GM23338 (cell line): Measurements from ENCODE around the gene MTREX.

Experiments
- POLR2AphosphoS5 ChIP-seq: IDR thresholded peaks from 2 replicates; pipeline ENCODE4 v1.6.1; 2016; ENCODE audit warnings: antibody characterized with exemption, low read depth
- TF ChIP-seq, protein P1 (sequence below), 2 experiments: fragments of 200-600 bp in 1 of 2; sonication (generic) in 1 of 2; conservative IDR thresholded peaks; 2 replicates each; pipeline versions ENCODE4 v1.5.1 to v1.6.1; 2016 to 2017; ENCODE audit warnings: antibody characterized with exemption in 2 of 2, low read depth in 2 of 2, mild to moderate bottlenecking in 2 of 2, moderate library complexity in 1 of 2
- TF ChIP-seq, protein P2 (sequence below): IDR thresholded peaks from one replicate; pipeline ENCODE4 v1.6.1; 2018; ENCODE audit warnings: antibody characterized with exemption; ENCODE audit not compliant: unreplicated experiment

DNA sequence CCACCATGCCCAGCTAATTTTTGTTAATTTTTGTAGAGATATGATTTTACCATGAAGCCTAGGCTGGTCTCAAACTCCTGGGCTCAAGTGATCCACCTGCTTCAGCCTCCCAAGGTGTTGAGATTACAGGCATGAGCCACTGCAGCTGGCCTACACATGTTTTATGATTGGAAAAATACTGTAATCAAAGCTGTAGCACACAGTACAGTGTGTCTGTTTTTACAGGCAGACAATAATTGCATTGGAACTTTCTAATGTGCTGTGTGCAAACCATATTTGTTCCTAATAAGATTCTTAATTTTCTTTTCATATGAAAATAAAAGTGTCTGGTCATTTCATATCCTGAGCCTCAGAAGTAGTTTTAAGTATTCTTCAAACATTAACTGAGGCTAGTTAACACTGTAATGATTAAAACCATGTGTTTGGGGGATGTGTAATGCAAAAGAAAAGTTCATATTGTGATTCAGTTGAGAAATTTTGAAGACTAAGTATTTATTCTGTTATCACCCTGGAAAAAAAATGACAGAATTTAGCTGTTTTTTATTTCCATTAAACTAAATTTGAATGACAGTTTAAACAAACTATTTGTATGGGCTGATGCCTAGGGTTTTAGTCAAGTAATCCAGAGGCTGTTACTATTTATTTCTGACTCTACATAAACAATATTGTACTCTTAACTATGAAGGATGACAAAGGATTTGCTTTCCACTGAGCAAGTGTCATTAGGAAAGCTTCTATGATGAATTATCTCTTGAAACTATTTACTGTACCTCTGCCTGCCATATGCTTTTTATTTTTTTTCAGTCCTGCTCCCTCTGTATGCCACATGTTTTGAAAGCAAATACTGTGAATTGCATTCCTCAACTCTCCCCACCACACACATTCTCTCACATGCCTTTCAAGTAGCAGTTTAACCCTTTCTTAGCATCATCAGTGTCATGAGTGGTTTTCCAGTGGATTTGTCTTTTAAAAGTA lies 111.5 kb downstream of the MTREX start:
- TF ChIP-seq, protein P1, sequence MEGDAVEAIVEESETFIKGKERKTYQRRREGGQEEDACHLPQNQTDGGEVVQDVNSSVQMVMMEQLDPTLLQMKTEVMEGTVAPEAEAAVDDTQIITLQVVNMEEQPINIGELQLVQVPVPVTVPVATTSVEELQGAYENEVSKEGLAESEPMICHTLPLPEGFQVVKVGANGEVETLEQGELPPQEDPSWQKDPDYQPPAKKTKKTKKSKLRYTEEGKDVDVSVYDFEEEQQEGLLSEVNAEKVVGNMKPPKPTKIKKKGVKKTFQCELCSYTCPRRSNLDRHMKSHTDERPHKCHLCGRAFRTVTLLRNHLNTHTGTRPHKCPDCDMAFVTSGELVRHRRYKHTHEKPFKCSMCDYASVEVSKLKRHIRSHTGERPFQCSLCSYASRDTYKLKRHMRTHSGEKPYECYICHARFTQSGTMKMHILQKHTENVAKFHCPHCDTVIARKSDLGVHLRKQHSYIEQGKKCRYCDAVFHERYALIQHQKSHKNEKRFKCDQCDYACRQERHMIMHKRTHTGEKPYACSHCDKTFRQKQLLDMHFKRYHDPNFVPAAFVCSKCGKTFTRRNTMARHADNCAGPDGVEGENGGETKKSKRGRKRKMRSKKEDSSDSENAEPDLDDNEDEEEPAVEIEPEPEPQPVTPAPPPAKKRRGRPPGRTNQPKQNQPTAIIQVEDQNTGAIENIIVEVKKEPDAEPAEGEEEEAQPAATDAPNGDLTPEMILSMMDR (conservative IDR thresholded peaks at IDR 0.05; ENCODE audit: low read depth in 2 of 2) = no peak
- TF ChIP-seq, protein P2, sequence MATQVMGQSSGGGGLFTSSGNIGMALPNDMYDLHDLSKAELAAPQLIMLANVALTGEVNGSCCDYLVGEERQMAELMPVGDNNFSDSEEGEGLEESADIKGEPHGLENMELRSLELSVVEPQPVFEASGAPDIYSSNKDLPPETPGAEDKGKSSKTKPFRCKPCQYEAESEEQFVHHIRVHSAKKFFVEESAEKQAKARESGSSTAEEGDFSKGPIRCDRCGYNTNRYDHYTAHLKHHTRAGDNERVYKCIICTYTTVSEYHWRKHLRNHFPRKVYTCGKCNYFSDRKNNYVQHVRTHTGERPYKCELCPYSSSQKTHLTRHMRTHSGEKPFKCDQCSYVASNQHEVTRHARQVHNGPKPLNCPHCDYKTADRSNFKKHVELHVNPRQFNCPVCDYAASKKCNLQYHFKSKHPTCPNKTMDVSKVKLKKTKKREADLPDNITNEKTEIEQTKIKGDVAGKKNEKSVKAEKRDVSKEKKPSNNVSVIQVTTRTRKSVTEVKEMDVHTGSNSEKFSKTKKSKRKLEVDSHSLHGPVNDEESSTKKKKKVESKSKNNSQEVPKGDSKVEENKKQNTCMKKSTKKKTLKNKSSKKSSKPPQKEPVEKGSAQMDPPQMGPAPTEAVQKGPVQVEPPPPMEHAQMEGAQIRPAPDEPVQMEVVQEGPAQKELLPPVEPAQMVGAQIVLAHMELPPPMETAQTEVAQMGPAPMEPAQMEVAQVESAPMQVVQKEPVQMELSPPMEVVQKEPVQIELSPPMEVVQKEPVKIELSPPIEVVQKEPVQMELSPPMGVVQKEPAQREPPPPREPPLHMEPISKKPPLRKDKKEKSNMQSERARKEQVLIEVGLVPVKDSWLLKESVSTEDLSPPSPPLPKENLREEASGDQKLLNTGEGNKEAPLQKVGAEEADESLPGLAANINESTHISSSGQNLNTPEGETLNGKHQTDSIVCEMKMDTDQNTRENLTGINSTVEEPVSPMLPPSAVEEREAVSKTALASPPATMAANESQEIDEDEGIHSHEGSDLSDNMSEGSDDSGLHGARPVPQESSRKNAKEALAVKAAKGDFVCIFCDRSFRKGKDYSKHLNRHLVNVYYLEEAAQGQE = no peak
- TF ChIP-seq POLR2AphosphoS5 = no peak
